Endothelial cell (in vitro differentiated cells): Measurements from ENCODE around the gene EIF3A. TPM values are rescaled to one million over a fixed set of nuclear protein-coding genes. Genes with fewer than 3 reads are reported as not detected.

Experiments
- DNase-seq: peaks from one replicate; pipeline ENCODE4 v3.0.0; 2021; ENCODE audit warnings: low spot score
- H3K27ac Mint-ChIP-seq: one replicate; pipeline ENCODE4 v1.8.0; 2021; ENCODE audit warnings: mixed read lengths, inconsistent platforms; ENCODE audit not compliant: unreplicated experiment
- H3K27me3 Mint-ChIP-seq: one replicate; pipeline ENCODE4 v1.8.0; 2021; ENCODE audit warnings: mild to moderate bottlenecking, moderate library complexity, mixed read lengths, inconsistent platforms; ENCODE audit not compliant: unreplicated experiment
- H3K36me3 Mint-ChIP-seq: one replicate; pipeline ENCODE4 v1.8.0; 2021; ENCODE audit warnings: mild to moderate bottlenecking, low read depth, mixed read lengths, inconsistent platforms; ENCODE audit not compliant: unreplicated experiment
- H3K4me1 Mint-ChIP-seq: one replicate; pipeline ENCODE4 v1.8.0; 2021; ENCODE audit warnings: mild to moderate bottlenecking, mixed read lengths, inconsistent platforms; ENCODE audit not compliant: unreplicated experiment
- H3K4me3 Mint-ChIP-seq: one replicate; pipeline ENCODE4 v1.8.0; 2021; ENCODE audit warnings: mild to moderate bottlenecking, mixed read lengths, inconsistent platforms; ENCODE audit not compliant: unreplicated experiment
- H3K9me3 Mint-ChIP-seq: one replicate; pipeline ENCODE4 v1.8.0; 2021; ENCODE audit warnings: mixed read lengths, inconsistent platforms; ENCODE audit not compliant: unreplicated experiment
- CTCF ChIP-seq: fragments of 200-600 bp; sonication (generic); IDR thresholded peaks from one replicate; pipeline ENCODE4 v1.5.0; 2021; ENCODE audit warnings: antibody characterized with exemption; ENCODE audit not compliant: unreplicated experiment
- total RNA-seq: library from RNA; stranded (reverse); fragmentation: NEBNext Ultra II Directional; extraction: Animal tissue kit (Norgen Biotek cat#: 25700); gene quantifications from one replicate; pipeline ENCODE4 v1.2.1, GENCODE V29; 2021; ENCODE audit not compliant: unreplicated experiment

EIF3A gene
- total RNA-seq, 1 donor from 2014 or later, result 107 TPM

GRCh38 chr10:119039161-119039560 is 41.5 kb downstream of the EIF3A start:
- Mint-ChIP-seq H3K4me1 (no peaks in the 10 kb centered on the region), H3K27ac (no peak overlapping the region), H3K27me3 (no peaks in the 10 kb centered on the region), H3K9me3 (no peaks in the 10 kb centered on the region), H3K4me3 (peak overlapping the region; percentile 3), H3K36me3 (peaks cover 56% of the 10 kb centered on the region)
- no peak for TF ChIP-seq CTCF
- no peak for DNase-seq

GRCh38 chr10:119031496-119032059 is 49.0 kb downstream of the EIF3A start:
- peaks cover 3% of the 10 kb centered on the region for H3K4me1 Mint-ChIP-seq
- no peak overlapping the region for H3K27ac Mint-ChIP-seq
- no peak for TF ChIP-seq CTCF
- no peaks in the 10 kb centered on the region for H3K9me3 Mint-ChIP-seq
- H3K4me3 Mint-ChIP-seq, result no peak overlapping the region
- no peak for DNase-seq
- H3K27me3 Mint-ChIP-seq, result peaks cover 9% of the 10 kb centered on the region
- peaks cover 19% of the 10 kb centered on the region for H3K36me3 Mint-ChIP-seq

GRCh38 chr10:119030421-119031250 is 50.0 kb downstream of the EIF3A start:
- DNase-seq, result peak; percentile 69
- no peaks in the 10 kb centered on the region for H3K9me3 Mint-ChIP-seq
- no peak for TF ChIP-seq CTCF
- H3K27me3 Mint-ChIP-seq, result peaks cover 9% of the 10 kb centered on the region
- peaks cover 19% of the 10 kb centered on the region for H3K36me3 Mint-ChIP-seq
- peak overlapping the region; percentile 78 for H3K4me3 Mint-ChIP-seq
- H3K4me1 Mint-ChIP-seq, result peaks cover 3% of the 10 kb centered on the region
- H3K27ac Mint-ChIP-seq, result no peak overlapping the region

- Mint-ChIP-seq H3K27ac (no peak within 1 kb of the TSS), H3K9me3 (no peaks in the 10 kb centered on the region)
Measured at GRCh38 chr10:119029613-119030420, 50.8 kb downstream of the EIF3A start, which contains the start of gene NANOS1. NANOS1 (plus strand) TSS chr10:119029714; CDS start chr10:119029802, 88 bp downstream.

More at GRCh38 chr10:119029613-119030420, 50.8 kb downstream of the EIF3A start, which contains the start of gene NANOS1:
- Mint-ChIP-seq H3K4me3 (peak within 1 kb of the TSS; percentile 83), H3K4me1 (peaks cover 3% of the 10 kb centered on the region), H3K27me3 (peaks cover 9% of the 10 kb centered on the region), H3K36me3 (peaks cover 19% of the 10 kb centered on the region)
- no peak for TF ChIP-seq CTCF
- peak; percentile 38 for DNase-seq
